Hypothalamus (tissue), 51 donors: Measurements from ENCODE around the gene RTL10.
A peak's percentile ranks its signal among the peaks of the same experiment; 100 is the strongest.
"Not testable (repeated sequence)": the region's sequence is repeated elsewhere in the genome, so short reads cannot be mapped to it uniquely, and the experiment has no call there.

Source experiments
- DNase-seq, 51 donors: peaks; one replicate each; lab custom pipeline; 2025; lab: John Stamatoyannopoulos, UW

Gene RTL10

DNA sequence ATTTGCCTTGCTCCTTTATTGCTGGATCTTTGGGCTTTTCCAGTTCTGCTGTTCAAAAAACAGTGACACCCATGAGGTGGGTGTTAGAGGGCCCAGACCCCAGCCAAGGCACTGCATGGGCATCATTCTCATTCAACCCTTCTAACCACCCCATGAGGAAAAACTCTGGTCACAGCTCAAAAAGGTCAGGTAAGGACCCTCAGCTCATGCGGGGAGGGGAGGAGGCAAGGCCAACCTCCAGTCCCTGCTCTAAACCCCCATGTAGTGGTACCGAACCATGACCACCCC, 7.4 kb downstream of the RTL10 start:
- DNase-seq: no peak

DNA sequence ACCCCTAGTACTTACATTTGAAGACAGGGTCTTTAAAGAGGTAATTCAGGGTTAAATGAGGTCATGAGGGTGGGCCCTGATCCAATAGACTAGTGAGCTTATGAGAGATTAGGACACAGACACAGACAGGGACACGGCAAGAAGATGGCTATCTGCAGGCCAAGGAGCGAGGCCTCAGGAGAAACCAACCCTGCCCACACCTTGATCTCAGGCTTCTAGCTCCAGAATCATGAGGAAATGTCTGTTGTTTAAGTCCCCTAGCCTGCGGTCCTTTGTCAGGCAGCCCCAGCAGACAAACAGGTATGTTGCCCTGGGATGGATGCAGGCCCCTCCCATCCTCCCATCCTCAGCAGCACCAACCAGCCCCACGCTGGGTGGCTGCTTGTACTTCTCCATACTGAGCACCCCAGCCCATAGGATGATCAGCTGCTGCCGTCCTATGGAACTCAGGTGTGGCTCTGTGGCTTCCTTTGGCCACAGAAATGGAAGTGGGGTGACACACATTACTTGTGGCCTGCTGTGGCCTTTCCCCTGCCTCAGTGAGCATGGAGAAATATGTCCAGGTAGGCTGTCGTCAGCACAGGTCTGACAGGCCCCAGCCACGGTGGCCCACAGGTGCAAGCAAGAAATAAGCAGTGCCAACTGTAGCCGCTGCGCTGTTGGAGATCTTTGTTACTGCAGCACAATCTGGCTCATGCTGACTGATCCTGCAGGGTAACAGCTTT, 7.9 kb downstream of the RTL10 start:
- DNase-seq: no peak

DNA sequence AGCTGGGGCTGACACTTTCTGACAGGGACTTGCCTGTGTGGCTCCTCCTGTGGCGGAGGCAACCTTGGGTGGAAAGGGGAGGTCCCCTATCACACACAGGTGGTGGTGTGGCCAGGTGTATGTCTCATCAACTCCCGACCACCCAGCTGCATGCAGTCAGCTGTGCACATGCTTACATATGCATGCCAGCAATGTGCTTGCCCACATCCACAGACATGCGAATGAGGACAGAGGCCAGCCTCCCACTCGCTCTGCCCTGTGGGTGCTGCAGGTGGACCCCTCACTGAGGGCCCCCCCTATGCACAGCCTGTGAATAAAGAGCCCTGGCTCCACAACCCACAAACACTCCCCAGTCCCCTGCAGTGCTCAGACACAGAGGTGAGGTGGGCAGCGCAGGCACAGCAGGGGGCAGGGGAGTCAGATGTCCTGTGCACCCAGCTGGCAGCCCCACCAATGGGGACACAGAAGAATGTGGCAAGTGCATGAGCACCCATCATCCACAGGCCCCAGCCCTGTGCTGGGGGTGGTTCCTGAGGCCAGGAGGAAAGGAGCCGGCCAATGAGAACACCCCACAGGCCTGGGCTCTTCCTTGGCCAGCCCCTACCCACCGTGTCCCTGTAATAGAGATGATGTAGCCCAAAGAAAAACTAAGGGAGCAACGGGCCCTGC, 9.5 kb downstream of the RTL10 start:
- no peak for DNase-seq

DNA sequence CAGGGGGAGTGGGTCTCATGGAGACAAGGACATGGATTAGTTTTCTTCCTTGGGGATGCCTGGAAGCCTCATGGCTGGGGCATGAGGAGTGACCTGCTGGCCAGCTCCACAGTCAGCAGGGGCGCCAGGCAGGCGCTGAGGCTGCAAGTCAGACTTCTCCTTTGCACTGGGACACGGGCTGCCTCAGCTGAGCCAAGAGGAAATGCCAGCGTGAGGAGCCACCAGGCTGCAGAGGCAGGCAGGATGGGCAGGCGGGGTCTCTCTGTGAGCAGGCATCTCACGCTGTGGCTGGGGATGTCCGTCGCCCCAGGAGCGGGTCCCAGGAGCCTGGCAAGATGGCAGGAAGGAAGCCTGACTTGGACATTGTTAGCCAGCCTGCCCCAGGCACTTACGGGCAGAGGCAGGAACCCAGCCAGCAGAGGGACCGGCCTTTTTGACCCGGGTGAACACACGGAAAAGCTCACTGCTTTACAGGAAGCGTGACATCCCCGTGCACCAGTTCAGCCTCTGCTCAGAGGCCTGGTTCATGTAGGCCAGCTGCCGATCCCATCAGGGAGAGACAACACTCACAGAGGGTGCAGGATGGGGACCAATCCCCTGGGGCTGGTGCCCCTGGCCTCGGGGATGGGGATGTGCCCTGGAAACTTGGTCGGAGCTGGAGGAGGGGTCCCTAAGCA, 10.2 kb downstream of the RTL10 start:
- DNase-seq: peak in 27 of 51 donors; percentile 11 to 72 (median 38)

DNA sequence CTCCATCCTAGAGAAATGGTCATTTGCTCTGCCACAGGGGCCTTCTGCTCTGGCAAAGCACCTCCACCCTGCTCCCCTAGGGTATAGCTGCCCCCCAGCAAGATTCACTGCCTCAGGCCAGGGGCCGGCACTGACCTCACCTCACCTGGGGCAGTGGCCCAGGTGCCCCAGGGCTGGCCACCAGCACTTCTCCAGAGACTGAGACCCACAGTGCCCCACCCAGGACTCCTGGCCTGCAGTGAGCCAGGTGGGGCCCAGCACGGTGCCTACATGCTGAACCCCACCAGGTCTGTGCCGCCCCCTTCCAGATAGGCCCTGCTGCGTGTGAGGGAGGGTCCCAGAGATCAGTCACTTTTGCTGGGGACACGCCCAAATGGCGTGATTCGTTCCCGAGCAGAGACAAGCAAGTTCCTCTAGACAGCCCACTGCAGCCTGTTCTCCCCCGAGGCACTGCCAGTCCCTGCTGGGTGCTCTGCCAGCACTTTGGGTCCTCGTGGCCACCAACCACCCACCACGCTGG, 10.8 kb downstream of the RTL10 start:
- DNase-seq: no peak

DNA sequence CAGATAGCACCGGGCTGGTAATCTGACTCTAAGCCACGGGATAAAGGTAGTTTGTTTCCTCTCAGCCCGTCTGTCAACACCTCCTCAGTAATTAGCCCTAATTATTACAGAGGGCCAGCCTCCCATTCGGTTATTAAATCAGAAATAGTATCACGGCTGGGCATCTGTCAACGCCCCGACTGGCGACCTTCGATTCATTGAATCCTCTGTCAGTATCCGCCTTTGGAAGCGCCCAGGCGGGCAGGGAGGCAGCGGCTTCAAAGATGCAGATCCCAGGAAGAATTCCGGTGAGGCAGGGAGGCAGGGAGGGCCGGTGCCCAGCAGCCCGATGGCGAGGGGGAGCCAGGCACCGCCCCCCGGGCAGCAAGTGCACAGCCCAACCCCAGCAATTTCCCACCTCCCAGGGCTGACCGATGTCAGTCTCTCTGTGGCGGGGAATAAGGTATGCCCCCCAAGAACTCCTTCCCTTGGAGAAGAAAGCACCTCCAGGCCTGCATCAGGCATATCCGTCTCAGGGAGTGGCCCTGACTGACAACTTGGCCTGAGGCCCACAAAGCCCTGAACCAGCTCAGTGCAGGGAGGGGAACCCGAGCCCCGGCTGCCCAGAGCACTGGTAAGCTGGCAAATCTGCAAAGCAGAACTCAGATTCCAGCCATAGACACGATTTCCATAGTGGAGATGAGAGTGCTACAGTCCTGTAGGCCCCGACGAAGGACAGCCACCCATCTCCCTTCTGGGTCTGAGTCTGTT, 11.4 kb downstream of the RTL10 start:
- DNase-seq: no peak

DNA sequence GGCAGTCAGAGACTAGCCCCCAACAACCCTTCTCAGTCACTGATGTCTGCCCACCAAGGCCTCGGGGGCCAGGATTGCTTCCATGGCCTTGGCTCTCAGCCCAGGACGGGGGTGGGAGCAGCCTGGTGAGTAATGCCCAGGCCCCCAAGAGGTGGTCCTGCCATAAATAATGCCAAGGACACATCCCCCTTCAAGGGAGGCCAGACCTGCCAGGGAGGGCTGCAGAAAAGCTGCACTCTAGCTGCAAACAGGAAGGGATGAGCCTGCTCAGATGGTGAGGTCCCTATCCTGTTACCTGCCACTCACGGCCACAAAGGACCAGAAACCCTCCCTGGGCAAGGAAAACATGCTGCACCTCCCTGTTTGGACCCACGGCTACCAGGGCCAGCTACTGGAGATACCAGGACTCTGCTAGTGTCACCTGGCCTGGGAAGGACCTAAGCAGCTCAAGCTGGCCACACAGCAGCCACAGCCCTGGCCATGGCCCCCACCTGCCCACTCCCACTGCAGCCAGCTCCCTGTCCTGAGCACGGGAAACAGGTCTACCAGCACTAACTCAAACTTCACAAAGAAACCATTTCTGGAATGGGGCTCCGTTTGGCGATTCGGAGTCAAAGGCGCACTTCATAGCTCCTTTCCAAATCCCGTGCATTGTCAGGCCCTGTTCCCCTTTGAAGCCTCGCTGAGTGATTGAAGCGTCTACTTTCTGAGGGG, 12.1 kb downstream of the RTL10 start:
- no peak for DNase-seq

DNA sequence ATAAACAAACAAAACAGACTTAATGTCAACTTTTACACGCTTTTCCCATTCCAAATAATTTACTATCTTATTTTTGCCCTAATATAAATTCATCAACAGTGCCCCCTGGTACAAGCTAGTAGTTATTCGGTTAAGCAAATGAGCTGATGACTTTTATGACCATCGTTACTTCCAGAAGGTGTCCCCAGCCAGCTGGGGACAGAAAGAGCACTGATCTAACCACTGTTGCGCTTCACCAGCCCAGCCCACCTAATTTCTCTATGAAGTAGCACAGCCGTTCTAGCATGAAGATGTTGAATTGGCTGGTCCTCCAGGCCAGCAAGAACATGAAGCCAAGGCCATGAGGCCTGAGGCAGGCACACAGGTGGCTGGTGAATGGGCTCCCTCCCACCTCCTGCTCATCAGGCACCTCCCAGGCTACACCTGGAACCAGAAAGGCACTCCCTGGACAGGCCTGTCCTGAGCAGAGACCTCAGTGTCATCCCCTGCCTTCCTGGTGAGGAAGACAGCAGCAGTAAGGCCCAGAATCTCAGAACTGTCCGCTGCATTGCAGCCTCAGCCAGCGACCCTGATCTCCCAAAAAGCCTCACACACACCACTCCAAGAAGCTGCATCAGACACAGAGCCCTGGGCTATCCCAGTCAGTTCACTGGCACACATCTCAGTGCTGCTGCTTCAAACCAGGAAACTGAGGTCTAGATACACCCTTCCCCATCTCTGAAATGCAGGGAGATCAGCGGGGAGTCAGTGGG, 12.9 kb downstream of the RTL10 start:
- DNase-seq: no peak

DNA sequence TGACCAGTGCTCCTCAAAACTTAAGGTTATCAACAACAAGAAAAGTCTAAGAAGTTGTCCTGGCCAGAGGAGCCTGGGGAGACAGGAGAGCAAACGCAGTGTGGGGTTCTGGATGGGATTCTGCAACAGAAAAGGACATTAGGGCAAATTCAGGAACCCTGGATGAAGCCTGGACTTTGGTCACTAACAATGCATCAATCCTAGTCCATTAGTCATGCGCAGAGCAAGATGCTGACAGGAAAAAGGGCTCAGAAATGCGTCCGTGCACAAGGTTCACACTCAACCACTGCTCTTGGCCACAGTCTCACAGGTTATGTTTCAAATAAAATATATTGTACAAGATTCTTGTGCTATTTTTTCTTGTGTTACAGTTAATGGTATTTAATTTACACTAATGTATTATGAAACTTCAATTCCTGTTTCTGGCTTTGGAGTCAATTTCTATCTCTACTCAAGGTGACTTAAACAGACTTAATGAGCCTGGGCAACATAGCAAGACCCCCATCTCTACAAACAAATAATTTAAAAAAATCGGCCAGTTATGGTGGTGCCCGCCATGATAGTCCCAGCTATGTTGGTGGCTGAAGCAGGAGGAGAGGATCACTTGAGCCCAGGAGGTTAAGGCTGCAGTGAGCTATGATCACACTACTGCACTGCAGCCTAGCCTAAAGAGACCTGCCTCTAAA, 13.6 kb downstream of the RTL10 start:
- no peak for DNase-seq

DNA sequence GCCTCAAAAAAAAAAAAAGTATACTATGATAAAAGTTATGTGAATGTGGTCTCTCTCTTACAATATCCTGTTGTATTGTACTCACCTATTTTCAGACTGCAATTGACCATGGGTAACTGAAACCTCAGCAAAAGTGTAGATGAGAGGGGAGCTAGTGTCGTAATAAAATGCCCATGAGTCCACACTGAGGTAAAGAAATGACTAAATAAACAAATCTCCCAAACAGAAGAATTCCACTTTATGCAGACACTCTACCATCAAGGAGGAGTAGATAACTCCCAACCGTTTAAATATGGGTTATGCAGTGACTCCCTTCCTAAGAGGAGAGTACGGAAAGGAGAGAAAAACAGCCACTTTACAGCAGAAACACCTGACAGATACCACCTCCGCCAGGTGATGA, 14.6 kb downstream of the RTL10 start:
- no peak for DNase-seq

DNA sequence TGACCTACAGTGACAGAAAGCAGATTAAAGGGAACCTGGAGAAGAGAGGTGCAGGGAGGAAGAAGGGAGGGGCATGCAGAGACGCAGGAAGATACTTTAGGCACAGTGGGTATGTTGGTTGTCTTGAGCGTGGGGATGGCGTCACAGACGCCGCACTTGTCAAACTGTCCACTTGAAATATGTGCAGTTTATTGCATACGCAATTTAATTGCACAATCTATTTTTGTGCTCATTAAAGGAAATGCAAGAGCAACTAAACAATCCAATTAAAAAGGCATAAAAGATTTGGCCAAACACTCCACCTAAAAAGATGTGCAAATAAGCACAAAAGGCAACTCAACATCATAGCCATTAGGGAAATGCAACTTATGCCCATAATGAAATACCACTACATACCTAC, 16.8 kb downstream of the RTL10 start:
- DNase-seq: no peak

DNA sequence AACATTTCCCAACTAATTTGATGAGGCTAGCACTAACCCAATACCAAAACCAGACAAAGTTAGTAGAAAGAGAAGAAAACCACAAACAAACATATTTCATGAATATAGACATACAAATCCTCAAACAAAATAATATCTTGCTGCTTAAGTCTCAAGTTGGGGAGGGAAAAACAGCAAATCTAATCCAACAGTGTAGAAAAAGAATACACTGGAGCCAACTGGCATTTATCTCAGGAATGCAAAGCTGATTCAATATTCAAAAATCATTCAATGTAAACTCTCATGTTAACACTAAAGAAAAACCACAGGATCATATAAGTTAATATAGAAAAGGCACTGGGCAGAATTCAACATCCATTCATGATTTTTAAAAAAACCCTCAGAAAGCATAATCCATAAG, 18.2 kb downstream of the RTL10 start:
- no peak for DNase-seq

DNA sequence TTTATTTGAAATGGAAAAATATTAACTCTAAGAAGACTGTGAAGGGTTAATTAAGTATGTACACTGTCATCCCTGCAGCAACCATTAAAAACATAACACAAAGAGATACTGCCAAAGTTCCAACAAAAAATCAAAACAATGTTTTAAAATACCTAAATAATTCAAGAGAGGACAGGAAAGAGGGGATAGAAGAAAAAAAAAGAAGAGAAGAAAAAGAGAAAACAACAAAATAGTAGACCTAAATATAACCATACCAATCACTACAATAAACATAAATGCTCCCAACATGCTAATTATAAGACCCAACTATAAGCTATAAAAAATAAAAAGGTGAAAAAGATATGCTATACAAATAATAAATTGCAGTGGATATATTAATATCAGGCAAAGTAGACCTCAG, 20.1 kb downstream of the RTL10 start:
- no peak for DNase-seq

DNA sequence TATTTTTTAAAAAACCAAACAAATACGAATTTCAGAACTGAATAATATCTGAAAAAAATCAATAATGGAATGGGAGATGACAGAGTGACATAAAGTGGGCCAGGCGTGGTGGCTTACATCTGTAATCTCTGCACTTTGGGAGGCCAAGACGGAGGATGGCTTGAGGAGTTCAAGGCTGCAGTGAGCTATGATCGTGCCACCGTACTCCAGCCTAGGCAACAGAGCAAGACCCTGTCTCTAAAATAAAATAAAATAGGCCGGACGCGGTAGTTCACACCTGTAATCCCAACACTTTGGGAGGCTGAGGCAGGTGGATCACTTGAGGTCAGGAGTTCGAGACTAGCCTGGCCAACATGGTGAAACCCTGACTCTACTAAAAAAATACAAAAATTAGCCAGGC, 21.3 kb downstream of the RTL10 start:
- DNase-seq: not testable (repeated sequence)

DNA sequence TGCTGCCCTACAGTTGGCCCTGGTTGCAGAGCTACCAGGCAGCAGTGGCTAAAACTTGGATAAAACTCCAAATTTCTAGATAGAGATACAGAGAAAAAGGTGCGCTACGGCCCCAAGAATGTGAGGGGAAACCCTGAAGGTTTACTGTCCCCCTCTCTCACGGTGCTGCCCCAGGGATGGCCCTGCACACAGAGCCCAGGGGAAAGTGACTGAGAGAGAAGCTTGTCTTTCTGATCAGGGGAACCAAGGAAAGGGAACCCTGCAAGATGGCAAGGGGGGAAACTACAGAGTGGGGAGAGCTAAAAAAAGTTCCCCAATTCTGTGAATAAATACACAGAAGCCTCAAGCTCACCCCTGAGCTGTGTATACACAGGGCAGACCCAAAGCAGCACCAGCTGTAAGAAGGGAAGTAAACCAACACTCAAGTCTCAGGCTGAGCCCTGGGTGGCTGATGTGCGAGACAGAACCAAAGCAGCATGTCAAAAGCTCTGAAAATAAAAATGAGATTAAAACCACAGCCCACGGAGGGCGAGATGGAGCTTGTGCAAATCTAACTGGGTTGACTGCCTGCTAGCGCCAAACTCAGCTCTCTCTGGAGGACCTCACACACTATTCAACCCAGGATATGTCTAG, 22.1 kb downstream of the RTL10 start:
- no peak for DNase-seq

DNA sequence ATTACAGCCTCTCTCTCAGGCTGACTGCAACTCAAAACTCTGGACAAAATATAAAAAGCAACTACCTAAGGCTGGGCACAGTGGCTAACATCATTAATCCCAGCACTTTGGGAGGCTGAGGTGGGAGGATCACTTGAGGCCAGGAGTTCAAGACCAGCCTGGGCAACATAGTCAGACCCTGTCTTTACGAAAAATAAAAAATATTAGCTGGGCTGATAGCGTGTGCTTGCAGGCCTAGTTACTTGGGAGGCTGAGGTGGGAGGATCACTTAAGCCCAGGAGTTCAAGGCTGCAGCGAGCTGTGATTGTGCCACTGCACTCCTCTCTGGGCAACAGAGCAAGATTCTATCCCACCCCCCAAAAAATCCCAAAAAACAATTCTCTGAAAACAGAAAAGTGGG, 22.7 kb downstream of the RTL10 start:
- not testable (repeated sequence) for DNase-seq

DNA sequence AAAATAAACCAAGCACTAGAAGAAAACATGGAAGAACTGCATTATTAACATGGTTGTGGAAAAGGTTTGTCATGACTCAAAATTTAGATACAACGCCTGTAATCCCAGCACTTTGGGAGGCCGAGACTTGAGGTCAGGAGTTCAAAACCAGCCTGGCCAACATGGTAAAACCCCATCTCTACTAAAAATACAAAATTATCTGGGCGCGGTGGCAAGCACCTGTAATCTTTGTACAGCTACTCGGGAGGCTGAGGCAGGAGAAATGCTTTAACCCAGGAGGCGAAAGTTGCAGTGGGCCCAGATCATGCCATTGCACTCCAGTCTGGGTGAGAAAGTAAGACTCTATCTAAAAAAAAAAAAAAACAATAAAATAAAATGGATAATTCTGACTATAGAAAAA, 23.7 kb downstream of the RTL10 start:
- DNase-seq: no peak

DNA sequence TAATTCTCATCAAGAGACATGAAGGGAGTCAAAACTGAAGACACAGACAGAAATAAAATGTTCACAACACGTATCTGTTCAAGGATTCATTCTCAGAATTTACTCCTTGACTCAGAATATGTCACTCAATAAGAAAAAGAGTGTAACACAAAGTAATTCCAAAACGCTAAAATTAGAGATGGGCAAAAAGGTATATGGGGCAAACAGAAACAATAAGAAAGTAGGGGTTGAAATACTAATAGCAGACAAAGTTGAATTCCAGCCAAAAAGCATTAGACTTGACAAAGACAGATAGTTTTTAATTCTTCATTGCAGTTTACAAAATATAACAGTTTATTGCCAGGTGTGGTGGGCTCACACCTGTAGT, 26.7 kb downstream of the RTL10 start:
- DNase-seq: no peak
